GM18873 (cell line): ENCODE data around the gene INO80C.

ENCODE experiments used
- ATAC-seq: cut with Tn5 transposase; IDR thresholded peaks from one replicate; pipeline ENCODE4 v1.9.1; 2021; ENCODE audit warnings: mild to moderate bottlenecking, moderate library complexity, moderate number of reproducible peaks; ENCODE audit not compliant: unreplicated experiment, low FRiP score

Gene INO80C

GRCh38 chr18:35435401-35435800 lies 62.4 kb downstream of the INO80C start:
- ATAC-seq = no peak

DNA sequence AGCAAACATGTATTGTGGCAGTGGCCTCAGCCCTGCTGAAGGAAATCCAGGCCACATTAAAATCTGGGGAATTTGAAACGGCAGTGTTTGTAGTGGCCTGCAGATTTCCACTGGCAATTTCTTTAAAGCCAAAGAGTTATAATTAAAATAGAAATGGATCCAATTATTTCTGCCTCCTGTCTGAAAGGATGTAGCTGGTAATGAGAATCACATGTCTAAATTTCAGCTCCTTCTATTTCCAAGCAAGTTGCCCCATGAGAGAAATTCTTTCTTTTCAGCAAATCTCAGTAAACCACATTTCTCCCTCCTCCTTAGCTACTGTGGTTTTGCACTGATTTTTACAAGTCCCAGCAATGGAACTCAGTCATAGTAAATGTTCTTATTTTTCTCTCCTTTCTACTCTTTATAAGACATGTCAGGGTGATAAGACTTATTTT lies 65.2 kb downstream of the INO80C start:
- no peak for ATAC-seq

- ATAC-seq = no peak
Observed at GRCh38 chr18:35431374-35431741, 66.4 kb downstream of the INO80C start.

DNA sequence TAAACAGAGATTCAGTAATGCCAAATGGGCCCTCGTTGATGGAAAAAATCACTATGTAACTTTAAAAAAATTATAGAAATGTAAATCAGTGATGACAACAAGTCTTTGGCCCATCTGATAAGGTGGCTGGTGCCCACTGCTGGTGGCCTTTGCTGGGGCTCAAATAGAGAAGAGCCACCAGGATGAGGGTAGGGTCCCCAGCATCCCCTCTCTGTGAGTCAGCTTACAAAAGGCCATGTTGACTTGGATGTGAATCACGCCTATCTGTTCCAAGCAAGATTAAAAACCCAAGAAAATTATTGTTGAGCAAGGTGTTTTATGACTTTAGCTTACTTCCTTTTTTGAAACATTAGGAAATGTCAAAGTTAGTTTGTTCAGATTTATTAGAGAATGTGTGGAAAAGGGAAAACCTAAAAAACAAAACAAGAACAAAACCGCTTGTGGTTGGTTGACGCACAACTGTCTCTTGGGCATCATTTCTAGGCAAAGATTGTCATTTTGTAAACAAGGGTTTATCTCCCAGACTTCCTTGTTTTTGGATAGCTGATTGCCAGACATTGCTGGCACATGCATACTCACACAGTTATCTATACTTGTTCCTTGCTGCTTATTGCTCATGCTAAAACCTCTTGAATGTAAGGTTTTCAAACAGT lies 66.9 kb downstream of the INO80C start:
- no peak for ATAC-seq

DNA sequence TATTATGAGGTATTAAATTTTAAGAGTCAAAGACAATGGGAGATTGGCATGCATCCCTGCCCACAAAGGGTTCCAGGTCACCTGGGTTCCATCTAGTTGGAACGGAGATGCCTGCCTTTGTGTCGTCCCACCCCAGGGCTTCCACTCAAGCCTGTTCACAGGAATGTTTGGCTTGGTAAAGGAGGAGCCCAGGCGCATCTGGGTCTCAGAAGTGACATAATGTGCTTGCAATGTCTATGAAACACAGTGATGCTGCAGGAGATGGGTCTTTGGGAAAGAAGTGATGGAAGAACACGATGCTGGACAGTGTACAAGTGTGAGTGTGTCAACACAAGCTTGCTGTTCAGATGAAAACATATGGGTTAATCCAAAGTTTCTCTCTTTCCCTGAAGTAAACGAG lies 71.0 kb downstream of the INO80C start:
- ATAC-seq = no peak

- no peak for ATAC-seq
Observed at GRCh38 chr18:35424356-35424755, 73.4 kb downstream of the INO80C start.

- ATAC-seq = no peak
Observed at GRCh38 chr18:35422237-35422636, 75.5 kb downstream of the INO80C start.

GRCh38 chr18:35418610-35419009 lies 79.2 kb downstream of the INO80C start:
- no peak for ATAC-seq
